A673 (cell line): ENCODE measurements around the gene C5orf58.

Experiments used
- CTCF ChIP-seq: fragments of 300-800, 200-600 bp; sonication (generic); conservative IDR thresholded peaks from 2 replicates; pipeline ENCODE4 v1.5.1; 2017; ENCODE audit warnings: low read depth, mild to moderate bottlenecking, antibody characterized with exemption, low read length, moderate library complexity, mixed read lengths
- EZH2 ChIP-seq: fragments of 200-600 bp; sonication (generic); IDR thresholded peaks from 2 replicates; pipeline ENCODE4 v1.6.1; 2017; ENCODE audit warnings: borderline replicate concordance, low read depth, mild to moderate bottlenecking, mixed read lengths, antibody characterized with exemption, low read length; ENCODE audit not compliant: poor library complexity, severe bottlenecking

DNA sequence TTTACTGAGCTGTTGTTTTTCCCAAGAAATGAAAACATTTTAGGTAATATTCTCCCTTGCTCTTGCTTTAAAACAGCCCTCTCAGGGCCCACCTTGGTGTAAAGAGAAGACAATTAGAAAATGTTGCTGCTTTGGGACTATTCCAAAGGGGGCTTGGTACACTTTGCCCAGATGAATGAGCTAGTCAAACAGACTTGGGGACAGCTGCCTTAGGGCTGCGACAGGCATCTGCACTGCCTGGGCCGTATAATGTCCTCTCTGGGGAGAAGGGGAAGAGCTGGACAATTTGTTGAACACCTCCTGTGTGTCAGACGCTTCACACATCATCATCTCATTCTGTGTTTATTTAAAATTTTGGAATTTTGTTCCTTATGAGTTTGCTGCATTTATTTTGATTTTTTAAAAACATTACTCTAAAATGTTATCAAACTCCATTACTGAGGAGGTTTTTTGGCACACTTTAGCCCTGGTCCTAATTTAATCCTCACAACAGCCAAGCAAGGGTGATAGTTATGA is 28.8 kb downstream of the C5orf58 start:
- TF ChIP-seq EZH2: no peak
- no peak for TF ChIP-seq CTCF
